Type B pancreatic cell (in vitro differentiated cells): ENCODE data around the gene EPHA8. TPM values are rescaled to one million over a fixed set of nuclear protein-coding genes. Genes with fewer than 3 reads are reported as not detected.

Experiments
- DNase-seq: peaks from one replicate; pipeline ENCODE4 v3.0.0; 2021; ENCODE audit warnings: mixed read lengths; ENCODE audit not compliant: unreplicated experiment; ENCODE audit errors: extremely low spot score
- H3K27ac Mint-ChIP-seq: 2 replicates; pipeline ENCODE4 v1.8.0; 2021; ENCODE audit warnings: mild to moderate bottlenecking, mixed read lengths
- H3K27me3 Mint-ChIP-seq: 2 replicates; pipeline ENCODE4 v1.8.0; 2021; ENCODE audit warnings: mixed read lengths
- H3K36me3 Mint-ChIP-seq: 2 replicates; pipeline ENCODE4 v1.8.0; 2021; ENCODE audit warnings: mixed read lengths
- H3K4me1 Mint-ChIP-seq: one replicate; pipeline ENCODE4 v1.8.0; 2021; ENCODE audit warnings: mixed read lengths; ENCODE audit not compliant: unreplicated experiment
- H3K4me3 Mint-ChIP-seq: 2 replicates; pipeline ENCODE4 v1.8.0; 2021; ENCODE audit warnings: mild to moderate bottlenecking, mixed read lengths
- H3K9me3 Mint-ChIP-seq: 2 replicates; pipeline ENCODE4 v1.8.0; 2021; ENCODE audit warnings: mixed read lengths
- CTCF ChIP-seq: fragments of 200-600 bp; sonication (generic); conservative IDR thresholded peaks from 2 replicates; pipeline ENCODE4 v1.5.0; 2021; ENCODE audit warnings: antibody characterized with exemption, mild to moderate bottlenecking
- total RNA-seq: library from RNA; stranded (reverse); gene quantifications from 2 replicates; pipeline ENCODE4 v1.2.1, GENCODE V29; 2021; ENCODE audit warnings: low replicate concordance

EPHA8 gene
- total RNA-seq, 1 donor from 2014 or later: 0.46 TPM

GRCh38 chr1:22521692-22522091 is 41.6 kb upstream of the EPHA8 start:
- TF ChIP-seq CTCF: no peak
- Mint-ChIP-seq H3K4me1 (no peaks in the 10 kb centered on the region), H3K4me3 (no peak overlapping the region), H3K27me3 (no peaks in the 10 kb centered on the region), H3K27ac (no peak overlapping the region), H3K36me3 (peaks cover 37% of the 10 kb centered on the region), H3K9me3 (no peaks in the 10 kb centered on the region)
- DNase-seq: no peak

GRCh38 chr1:22522221-22522743 is 41.0 kb upstream of the EPHA8 start:
- Mint-ChIP-seq H3K27me3 (no peaks in the 10 kb centered on the region), H3K36me3 (peaks cover 33% of the 10 kb centered on the region), H3K4me3 (no peak overlapping the region), H3K27ac (no peak overlapping the region), H3K4me1 (peaks cover 5% of the 10 kb centered on the region), H3K9me3 (no peaks in the 10 kb centered on the region)
- TF ChIP-seq CTCF: no peak
- DNase-seq: no peak

- H3K4me3 Mint-ChIP-seq: no peak overlapping the region
- peaks cover 28% of the 10 kb centered on the region for H3K36me3 Mint-ChIP-seq
- no peak overlapping the region for H3K27ac Mint-ChIP-seq
- DNase-seq: no peak
- H3K27me3 Mint-ChIP-seq: no peaks in the 10 kb centered on the region
- peaks cover 13% of the 10 kb centered on the region for H3K4me1 Mint-ChIP-seq
- H3K9me3 Mint-ChIP-seq: no peaks in the 10 kb centered on the region
- no peak for TF ChIP-seq CTCF
Observed at GRCh38 chr1:22524481-22524880, 38.8 kb upstream of the EPHA8 start.

GRCh38 chr1:22525211-22525610 is 38.1 kb upstream of the EPHA8 start:
- Mint-ChIP-seq H3K4me1 (peaks cover 21% of the 10 kb centered on the region), H3K36me3 (peaks cover 28% of the 10 kb centered on the region), H3K4me3 (no peak overlapping the region), H3K9me3 (no peaks in the 10 kb centered on the region), H3K27me3 (no peaks in the 10 kb centered on the region), H3K27ac (no peak overlapping the region)
- no peak for TF ChIP-seq CTCF
- no peak for DNase-seq

GRCh38 chr1:22525646-22526045 is 37.6 kb upstream of the EPHA8 start:
- H3K36me3 Mint-ChIP-seq: peaks cover 24% of the 10 kb centered on the region
- no peak for TF ChIP-seq CTCF
- no peak for DNase-seq

GRCh38 chr1:22526098-22526497 is 37.2 kb upstream of the EPHA8 start:
- no peak overlapping the region for H3K27ac Mint-ChIP-seq
- no peaks in the 10 kb centered on the region for H3K9me3 Mint-ChIP-seq
- H3K36me3 Mint-ChIP-seq: peaks cover 24% of the 10 kb centered on the region
- no peaks in the 10 kb centered on the region for H3K27me3 Mint-ChIP-seq
- H3K4me1 Mint-ChIP-seq: peaks cover 22% of the 10 kb centered on the region
- DNase-seq: no peak
- no peak overlapping the region for H3K4me3 Mint-ChIP-seq
- no peak for TF ChIP-seq CTCF

More at GRCh38 chr1:22525646-22526045, 37.6 kb upstream of the EPHA8 start:
- H3K27ac Mint-ChIP-seq: no peak overlapping the region
- no peaks in the 10 kb centered on the region for H3K9me3 Mint-ChIP-seq
- H3K4me3 Mint-ChIP-seq: no peak overlapping the region
- H3K4me1 Mint-ChIP-seq: peaks cover 22% of the 10 kb centered on the region
- H3K27me3 Mint-ChIP-seq: no peaks in the 10 kb centered on the region
